ENCODE data around the gene GXYLT2.

The GXYLT2 gene

GRCh38 chr3:73021301-73021835 is 133.5 kb downstream of the GXYLT2 start:
- DNase-seq = no peak

- no peak for DNase-seq
These were observed 137.0 kb downstream of the GXYLT2 start for GRCh38 chr3:73024836-73025235.

GRCh38 chr3:73026111-73026759 is 138.4 kb downstream of the GXYLT2 start:
- no peak for DNase-seq

Data from stimulated activated CD4-positive, alpha-beta T cell treated with anti-CD3 and anti-CD28 coated beads, Interleukin-4, amount 100 ng/mL, for 24 hours (primary cell).